Esophagus muscularis mucosa (tissue), 3 donors: ENCODE results near the gene CD34.

ENCODE experiments used
- POLR2A ChIP-seq: fragments of 450-650 bp; IDR thresholded peaks from one replicate; pipeline ENCODE4 v1.6.1; 2017; ENCODE audit warnings: antibody characterized with exemption, moderate library complexity, mild to moderate bottlenecking, low read depth
- TF ChIP-seq, protein P1 (sequence below), 3 experiments: fragments of 200-600 bp in 2 of 3; fragments of 450-650 bp in 1 of 3; sonication (generic) in 2 of 3; IDR thresholded peaks; one replicate each; pipeline ENCODE4 v1.5.1; 2017 to 2019; ENCODE audit warnings: antibody characterized with exemption in 3 of 3, mild to moderate bottlenecking in 2 of 3, moderate library complexity in 1 of 3

DNA sequence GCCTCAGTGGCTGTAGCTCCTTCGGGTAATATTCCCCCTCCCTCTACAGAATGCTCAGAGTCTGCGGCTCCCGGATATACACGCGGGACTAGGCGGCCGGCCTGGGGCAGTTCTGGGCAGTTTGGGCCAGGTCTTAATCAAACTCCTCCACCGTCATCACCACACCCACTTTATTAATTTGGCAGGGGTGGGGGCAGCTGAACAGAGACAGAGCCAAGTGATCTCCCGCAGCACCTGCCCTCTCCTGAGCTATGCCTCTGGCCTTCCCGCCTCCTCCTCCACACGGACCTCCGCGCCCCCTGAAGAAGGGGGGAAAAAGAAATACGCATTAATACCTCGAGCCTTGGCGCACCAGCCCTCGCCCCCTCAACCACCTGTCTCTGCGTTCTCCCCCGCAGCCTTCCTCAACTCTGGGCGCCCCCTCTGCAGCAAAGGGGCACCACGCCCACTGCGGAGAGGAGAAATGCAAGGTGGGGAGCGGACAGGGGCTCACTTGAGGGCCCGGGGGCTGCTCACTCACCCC, 42.6 kb downstream of the CD34 start:
- no peak for TF ChIP-seq POLR2A
- TF ChIP-seq, protein P1, sequence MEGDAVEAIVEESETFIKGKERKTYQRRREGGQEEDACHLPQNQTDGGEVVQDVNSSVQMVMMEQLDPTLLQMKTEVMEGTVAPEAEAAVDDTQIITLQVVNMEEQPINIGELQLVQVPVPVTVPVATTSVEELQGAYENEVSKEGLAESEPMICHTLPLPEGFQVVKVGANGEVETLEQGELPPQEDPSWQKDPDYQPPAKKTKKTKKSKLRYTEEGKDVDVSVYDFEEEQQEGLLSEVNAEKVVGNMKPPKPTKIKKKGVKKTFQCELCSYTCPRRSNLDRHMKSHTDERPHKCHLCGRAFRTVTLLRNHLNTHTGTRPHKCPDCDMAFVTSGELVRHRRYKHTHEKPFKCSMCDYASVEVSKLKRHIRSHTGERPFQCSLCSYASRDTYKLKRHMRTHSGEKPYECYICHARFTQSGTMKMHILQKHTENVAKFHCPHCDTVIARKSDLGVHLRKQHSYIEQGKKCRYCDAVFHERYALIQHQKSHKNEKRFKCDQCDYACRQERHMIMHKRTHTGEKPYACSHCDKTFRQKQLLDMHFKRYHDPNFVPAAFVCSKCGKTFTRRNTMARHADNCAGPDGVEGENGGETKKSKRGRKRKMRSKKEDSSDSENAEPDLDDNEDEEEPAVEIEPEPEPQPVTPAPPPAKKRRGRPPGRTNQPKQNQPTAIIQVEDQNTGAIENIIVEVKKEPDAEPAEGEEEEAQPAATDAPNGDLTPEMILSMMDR (IDR thresholded peaks at IDR 0.05), result no peak
